D341Med (cell line): Measurements from ENCODE around the gene FIP1L1.

Source experiments
- DNase-seq: peaks from one replicate; pipeline ENCODE4 v3.0.0; 2012; ENCODE audit warnings: low spot score

The FIP1L1 gene

GRCh38 chr4:53501561-53501960 lies 124.1 kb downstream of the FIP1L1 start:
- no peak for DNase-seq

DNA sequence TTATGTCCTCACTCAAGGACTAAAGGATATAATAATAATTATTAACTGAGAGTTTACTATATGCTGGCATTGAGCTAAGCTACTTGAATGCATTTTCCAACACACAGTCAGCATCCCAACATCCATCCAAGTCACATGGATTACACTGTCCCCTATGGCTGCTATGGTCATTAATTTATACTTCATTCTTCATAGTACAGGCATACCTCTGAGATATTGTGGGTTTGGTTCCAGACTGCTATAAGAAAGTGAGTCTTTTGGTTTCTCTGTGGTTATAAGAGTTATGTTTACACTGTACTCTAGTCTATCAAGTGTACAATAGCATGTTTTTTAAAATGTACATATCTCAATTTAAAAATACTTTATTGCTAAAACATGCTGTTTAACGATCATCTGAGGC lies 124.7 kb downstream of the FIP1L1 start:
- DNase-seq = no peak

- no peak for DNase-seq
Measured at GRCh38 chr4:53505947-53506346, 128.5 kb downstream of the FIP1L1 start.

DNA sequence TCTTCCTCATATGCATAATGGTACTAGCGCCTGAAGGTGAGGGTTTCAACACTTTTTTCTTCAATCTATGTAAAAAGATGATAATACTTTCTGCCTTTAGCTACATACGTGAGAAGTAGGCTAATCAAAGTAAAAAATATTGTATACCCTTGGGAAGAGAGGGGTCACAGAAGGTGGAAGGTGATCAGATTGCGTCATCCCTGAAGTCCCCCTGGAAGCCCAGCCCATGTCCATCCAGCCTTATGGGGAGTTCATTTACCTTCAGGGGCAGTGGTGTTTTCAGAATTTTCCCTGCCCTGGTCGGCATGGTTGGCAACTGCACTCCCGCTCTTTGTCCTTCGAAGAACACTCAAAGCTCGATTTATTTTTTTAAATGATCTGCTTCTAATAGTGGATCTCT lies 129.6 kb downstream of the FIP1L1 start:
- no peak for DNase-seq

- DNase-seq = no peak
Measured at GRCh38 chr4:53507671-53508286, 130.3 kb downstream of the FIP1L1 start.

DNA sequence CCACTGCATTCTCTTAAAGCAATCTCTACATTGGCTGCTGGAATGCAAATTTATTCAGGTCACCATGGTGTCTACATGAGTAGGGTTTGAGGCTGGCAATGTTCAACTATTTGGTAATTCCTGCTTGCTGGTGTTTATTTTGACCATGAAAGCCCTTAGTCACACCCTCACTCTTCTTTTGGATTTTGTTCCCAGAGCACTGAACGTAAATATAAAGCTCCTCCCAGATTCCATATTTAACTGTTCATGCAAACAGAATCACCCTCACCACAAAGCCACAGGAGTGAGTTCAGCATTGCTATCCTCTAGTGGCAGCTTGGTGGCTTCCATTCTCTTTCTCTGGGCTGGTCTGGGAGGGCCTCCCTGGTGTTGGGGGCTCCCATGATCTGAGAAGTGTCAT lies 131.0 kb downstream of the FIP1L1 start:
- DNase-seq = no peak

DNA sequence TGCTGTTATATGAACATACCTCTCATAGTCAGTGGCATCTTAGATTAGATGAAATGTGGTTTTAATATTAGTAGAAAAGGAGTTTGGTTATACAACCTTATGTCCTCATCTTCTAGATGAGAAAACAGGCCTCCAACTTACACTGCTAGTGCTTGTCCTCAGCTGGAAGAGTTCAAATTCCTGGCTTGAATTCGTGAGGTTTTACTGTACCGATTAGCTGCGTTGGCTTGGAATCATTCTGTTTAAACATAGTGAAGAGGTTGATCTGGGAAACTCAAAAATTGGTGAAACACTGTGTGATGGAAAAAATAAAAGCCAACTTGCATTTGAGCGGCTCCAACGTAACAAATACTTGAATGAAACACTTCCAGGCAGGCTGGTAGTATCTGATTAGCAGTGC lies 132.9 kb downstream of the FIP1L1 start:
- DNase-seq = no peak
